Measurements from ENCODE around the gene KCNMA1.

The KCNMA1 gene

DNA sequence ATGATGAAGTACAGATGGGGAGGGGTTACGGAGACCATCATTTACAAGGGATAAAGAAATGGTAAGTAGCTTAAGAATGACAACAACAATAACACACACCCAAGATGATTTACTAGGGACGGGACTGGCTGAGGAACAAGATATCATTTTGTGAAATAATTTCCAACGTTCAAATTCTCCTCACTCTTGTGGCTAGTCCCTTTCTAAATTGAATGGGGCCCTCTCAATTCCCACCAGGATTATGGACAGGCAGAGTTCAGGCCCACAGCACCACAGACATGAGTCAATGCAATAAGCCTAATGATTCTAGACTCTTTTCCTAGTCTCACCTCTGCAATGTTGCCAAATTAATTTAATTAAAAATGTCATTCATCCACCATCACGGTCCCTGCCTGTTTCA, 448.1 kb downstream of the KCNMA1 start:
- Mint-ChIP-seq H3K9me3 (no peaks in the 10 kb centered on the region), H3K27ac (no peak overlapping the region), H3K4me1 (no peaks in the 10 kb centered on the region), H3K36me3 (ENCODE audit: low read depth) (no peaks in the 10 kb centered on the region), H3K27me3 (peaks cover 8% of the 10 kb centered on the region), H3K4me3 (no peak overlapping the region)
- ATAC-seq (no peak), DNase-seq (no peak)

- H3K9me3 Mint-ChIP-seq, result no peaks in the 10 kb centered on the region
- ATAC-seq (no peak), DNase-seq (no peak)
- no peak overlapping the region for H3K4me3 Mint-ChIP-seq
- no peak overlapping the region for H3K27ac Mint-ChIP-seq
- no peaks in the 10 kb centered on the region for H3K36me3 Mint-ChIP-seq (ENCODE audit: low read depth)
- no peaks in the 10 kb centered on the region for H3K4me1 Mint-ChIP-seq
- peaks cover 8% of the 10 kb centered on the region for H3K27me3 Mint-ChIP-seq
Observed at GRCh38 chr10:77189075-77189474, 448.5 kb downstream of the KCNMA1 start.

DNA sequence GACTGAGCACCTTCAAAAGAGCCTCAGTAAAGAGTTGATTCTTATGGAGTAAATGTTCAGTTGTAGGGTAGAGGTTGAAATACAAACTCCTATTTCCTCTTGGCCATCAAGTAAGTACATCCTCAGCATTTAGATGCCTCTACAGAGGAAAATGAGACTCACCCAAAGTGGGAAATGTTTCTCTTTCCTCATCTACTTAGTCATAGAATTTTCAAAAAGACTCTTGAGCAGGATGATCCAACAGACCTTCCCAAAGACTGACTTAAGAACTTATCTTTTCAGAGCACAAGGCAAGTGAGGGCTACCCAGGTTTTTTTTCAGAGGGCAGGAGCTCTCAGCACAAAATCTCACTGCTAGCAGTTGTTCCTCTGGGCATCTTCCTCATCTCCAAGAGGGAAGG, 449.1 kb downstream of the KCNMA1 start:
- H3K4me1 Mint-ChIP-seq, result no peaks in the 10 kb centered on the region
- no peaks in the 10 kb centered on the region for H3K9me3 Mint-ChIP-seq
- no peak overlapping the region for H3K27ac Mint-ChIP-seq
- no peak for DNase-seq
- no peak for ATAC-seq
- H3K4me3 Mint-ChIP-seq, result no peak overlapping the region
- H3K27me3 Mint-ChIP-seq, result peaks cover 10% of the 10 kb centered on the region
- H3K36me3 Mint-ChIP-seq (ENCODE audit: low read depth), result no peaks in the 10 kb centered on the region

DNA sequence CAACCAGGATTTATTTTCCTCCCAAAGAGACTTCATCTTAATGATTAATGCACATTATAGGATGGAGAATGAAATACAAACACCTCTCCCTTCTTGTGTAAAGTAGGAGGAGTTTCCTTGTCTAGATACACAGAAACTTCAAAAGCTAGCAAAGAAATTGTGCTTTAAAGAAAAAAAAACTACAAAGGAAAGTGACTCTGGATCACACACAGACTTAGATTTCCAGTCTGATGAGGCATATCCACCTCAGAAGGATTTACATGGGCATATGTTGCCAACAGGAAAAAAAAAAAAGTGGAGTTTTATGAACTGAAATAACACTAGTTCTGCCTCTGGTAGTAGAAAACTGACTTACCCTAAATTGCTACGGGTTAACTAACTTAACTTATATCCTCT, 449.6 kb downstream of the KCNMA1 start:
- DNase-seq, result no peak
- H3K36me3 Mint-ChIP-seq (ENCODE audit: low read depth), result no peaks in the 10 kb centered on the region
- no peaks in the 10 kb centered on the region for H3K4me1 Mint-ChIP-seq
- no peak overlapping the region for H3K27ac Mint-ChIP-seq
- peaks cover 10% of the 10 kb centered on the region for H3K27me3 Mint-ChIP-seq
- no peak for ATAC-seq
- no peaks in the 10 kb centered on the region for H3K9me3 Mint-ChIP-seq
- H3K4me3 Mint-ChIP-seq, result no peak overlapping the region

DNA sequence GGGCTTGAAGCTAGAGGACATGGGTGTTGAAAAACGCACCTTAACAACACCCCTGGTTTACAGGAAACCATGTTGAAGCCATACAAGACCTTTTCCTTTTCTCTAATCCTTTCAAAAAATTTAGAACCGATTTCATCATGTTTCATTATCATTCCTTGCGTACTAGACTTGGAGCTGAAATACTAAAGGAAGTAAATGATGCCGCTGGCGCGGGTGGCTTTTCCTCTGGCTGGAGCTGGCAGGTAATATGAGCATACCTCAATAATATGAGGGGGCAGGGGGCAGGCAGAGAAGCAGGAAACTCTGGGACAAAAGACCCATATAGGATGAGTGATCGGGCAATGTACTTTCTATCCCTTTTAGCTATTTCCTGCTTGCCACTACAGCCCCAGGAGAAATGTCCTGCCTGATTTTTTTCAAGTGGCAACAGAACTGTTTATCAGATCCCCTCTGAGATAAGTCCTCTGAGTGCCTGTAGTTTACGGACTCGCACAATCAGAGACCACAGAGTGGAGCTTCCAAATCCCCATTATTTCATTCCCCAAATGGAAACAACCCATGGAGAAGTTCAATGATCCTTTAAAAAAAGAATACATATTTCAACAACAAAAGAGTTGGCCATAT, 450.1 kb downstream of the KCNMA1 start:
- Mint-ChIP-seq H3K36me3 (ENCODE audit: low read depth) (no peaks in the 10 kb centered on the region), H3K4me3 (no peak overlapping the region), H3K27me3 (peaks cover 10% of the 10 kb centered on the region), H3K27ac (no peak overlapping the region), H3K9me3 (no peaks in the 10 kb centered on the region), H3K4me1 (no peaks in the 10 kb centered on the region)
- DNase-seq (no peak), ATAC-seq (no peak)

DNA sequence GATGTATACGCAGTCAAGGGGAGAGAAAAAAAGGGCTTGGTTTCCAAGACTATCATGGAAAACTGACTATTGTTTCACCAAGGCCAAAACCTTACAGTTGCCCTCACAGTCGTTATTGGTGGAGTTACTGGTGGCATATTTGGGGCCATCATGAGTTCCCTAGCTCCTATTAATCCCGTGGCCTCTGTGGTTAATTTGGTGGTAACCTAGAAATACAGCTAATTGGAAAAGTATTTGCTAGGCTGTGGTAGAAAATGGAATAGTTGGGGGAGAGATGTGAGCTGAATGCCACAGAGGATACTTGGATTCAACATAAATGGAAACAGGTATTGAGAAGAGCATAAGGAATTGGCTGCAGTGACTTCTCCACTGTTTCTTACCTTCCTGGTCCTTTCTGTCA, 450.7 kb downstream of the KCNMA1 start:
- H3K4me3 Mint-ChIP-seq, result no peak overlapping the region
- no peaks in the 10 kb centered on the region for H3K36me3 Mint-ChIP-seq (ENCODE audit: low read depth)
- H3K4me1 Mint-ChIP-seq, result no peaks in the 10 kb centered on the region
- DNase-seq (no peak), ATAC-seq (no peak)
- H3K27ac Mint-ChIP-seq, result no peak overlapping the region
- H3K9me3 Mint-ChIP-seq, result no peaks in the 10 kb centered on the region
- peaks cover 10% of the 10 kb centered on the region for H3K27me3 Mint-ChIP-seq

DNA sequence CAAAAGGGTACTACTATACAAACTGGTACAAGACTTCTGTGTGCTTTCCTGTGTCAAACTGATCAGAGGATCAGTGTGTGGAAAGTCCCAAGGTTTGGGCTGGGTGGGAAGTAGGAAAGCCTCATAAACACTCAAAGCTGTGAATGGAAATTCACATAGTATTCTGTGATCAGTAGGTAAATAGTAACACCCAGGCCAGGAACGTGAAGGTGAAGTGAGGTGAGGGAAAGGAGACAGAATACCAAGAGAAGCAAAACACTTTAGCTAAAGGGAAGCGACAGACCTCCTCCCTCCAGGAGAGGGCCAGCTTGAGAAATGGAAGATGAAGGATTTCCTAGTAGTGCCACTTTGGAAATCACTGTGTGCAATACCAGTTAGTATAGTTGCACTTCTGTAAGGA, 451.9 kb downstream of the KCNMA1 start:
- DNase-seq, result no peak
- Mint-ChIP-seq H3K27me3 (peaks cover 11% of the 10 kb centered on the region), H3K27ac (no peak overlapping the region), H3K4me3 (no peak overlapping the region), H3K4me1 (no peaks in the 10 kb centered on the region), H3K9me3 (no peaks in the 10 kb centered on the region), H3K36me3 (ENCODE audit: low read depth) (no peaks in the 10 kb centered on the region)
- no peak for ATAC-seq

- no peaks in the 10 kb centered on the region for H3K36me3 Mint-ChIP-seq (ENCODE audit: low read depth)
- H3K4me3 Mint-ChIP-seq, result no peak overlapping the region
- peaks cover 10% of the 10 kb centered on the region for H3K27me3 Mint-ChIP-seq
- ATAC-seq, result no peak
- no peak for DNase-seq
- no peaks in the 10 kb centered on the region for H3K4me1 Mint-ChIP-seq
- H3K27ac Mint-ChIP-seq, result no peak overlapping the region
- no peaks in the 10 kb centered on the region for H3K9me3 Mint-ChIP-seq
Observed at GRCh38 chr10:77182803-77183202, 454.8 kb downstream of the KCNMA1 start.

GRCh38 chr10:77180794-77181193, 456.8 kb downstream of the KCNMA1 start:
- H3K27me3 Mint-ChIP-seq, result peaks cover 14% of the 10 kb centered on the region
- no peaks in the 10 kb centered on the region for H3K36me3 Mint-ChIP-seq (ENCODE audit: low read depth)
- no peaks in the 10 kb centered on the region for H3K9me3 Mint-ChIP-seq
- no peak overlapping the region for H3K4me3 Mint-ChIP-seq
- no peaks in the 10 kb centered on the region for H3K4me1 Mint-ChIP-seq
- H3K27ac Mint-ChIP-seq, result no peak overlapping the region
- ATAC-seq, result no peak
- DNase-seq, result no peak

- no peak overlapping the region for H3K4me3 Mint-ChIP-seq
- H3K27me3 Mint-ChIP-seq, result peaks cover 14% of the 10 kb centered on the region
- no peak for ATAC-seq
- H3K9me3 Mint-ChIP-seq, result no peaks in the 10 kb centered on the region
- no peaks in the 10 kb centered on the region for H3K36me3 Mint-ChIP-seq (ENCODE audit: low read depth)
- DNase-seq, result no peak
- H3K27ac Mint-ChIP-seq, result no peak overlapping the region
- no peaks in the 10 kb centered on the region for H3K4me1 Mint-ChIP-seq
Observed at GRCh38 chr10:77180104-77180503, 457.5 kb downstream of the KCNMA1 start.

DNA sequence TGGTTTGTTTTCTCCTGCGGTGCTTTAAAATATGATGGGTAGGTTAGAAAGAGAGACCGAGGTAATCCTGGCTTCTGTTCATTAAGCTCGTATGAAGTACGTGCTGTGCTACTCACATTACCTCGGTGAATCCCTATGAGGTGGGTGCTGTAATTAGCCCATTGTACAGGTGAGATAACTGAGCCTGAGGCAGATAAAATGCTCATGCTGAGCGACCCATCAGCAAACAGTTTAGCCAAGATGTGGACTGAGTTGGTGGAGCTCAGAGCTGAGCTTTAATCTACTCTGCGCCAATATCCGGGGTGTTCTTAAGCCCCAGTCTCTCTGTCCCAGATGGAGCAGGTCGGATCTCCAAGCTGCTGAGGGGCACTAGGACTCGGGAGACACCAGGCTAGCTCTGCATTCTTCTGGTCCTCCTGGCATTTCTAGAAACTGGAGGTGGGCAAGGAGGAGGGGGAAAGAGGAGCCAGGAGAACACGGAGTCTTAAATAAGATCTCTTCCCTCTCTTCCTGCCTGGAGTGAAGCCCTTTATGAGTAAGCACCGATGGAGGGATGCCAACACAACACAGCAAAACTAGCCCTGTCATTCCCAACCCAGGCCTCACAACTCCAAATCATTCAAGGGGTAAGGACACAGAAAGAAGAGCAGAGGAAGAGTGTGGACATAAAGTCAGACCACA, 458.5 kb downstream of the KCNMA1 start:
- no peak for ATAC-seq
- DNase-seq, result no peak
- no peak overlapping the region for H3K4me3 Mint-ChIP-seq
- no peaks in the 10 kb centered on the region for H3K4me1 Mint-ChIP-seq
- H3K36me3 Mint-ChIP-seq (ENCODE audit: low read depth), result no peaks in the 10 kb centered on the region
- H3K27ac Mint-ChIP-seq, result no peak overlapping the region
- H3K9me3 Mint-ChIP-seq, result no peaks in the 10 kb centered on the region
- H3K27me3 Mint-ChIP-seq, result peaks cover 11% of the 10 kb centered on the region

GRCh38 chr10:77177589-77177988, 460.0 kb downstream of the KCNMA1 start:
- ATAC-seq, result peak; percentile 13
- H3K4me1 Mint-ChIP-seq, result no peaks in the 10 kb centered on the region
- no peak overlapping the region for H3K27ac Mint-ChIP-seq
- no peaks in the 10 kb centered on the region for H3K36me3 Mint-ChIP-seq (ENCODE audit: low read depth)
- peaks cover 12% of the 10 kb centered on the region for H3K27me3 Mint-ChIP-seq
- no peak for DNase-seq
- no peak overlapping the region for H3K4me3 Mint-ChIP-seq
- no peaks in the 10 kb centered on the region for H3K9me3 Mint-ChIP-seq

DNA sequence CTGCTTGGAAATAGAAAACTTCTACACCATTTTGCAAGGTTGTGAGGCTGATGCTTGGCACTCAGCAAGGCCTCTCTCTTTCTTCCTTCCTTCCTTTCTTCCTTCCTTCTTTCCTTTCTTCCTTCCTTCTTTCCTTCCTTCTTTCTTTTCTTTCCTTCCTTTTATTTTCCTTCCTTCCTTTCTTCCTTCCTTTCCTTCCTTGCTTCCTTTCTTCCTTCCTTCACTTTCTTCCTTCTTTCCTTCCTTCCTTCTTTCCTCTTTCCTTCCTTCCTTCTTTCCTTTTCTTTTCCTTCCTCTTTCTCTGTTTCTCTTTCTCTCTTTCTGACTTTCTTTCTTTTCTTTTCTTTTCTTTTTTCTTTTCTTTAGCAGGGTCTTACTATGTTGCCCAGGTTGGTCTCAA, 460.4 kb downstream of the KCNMA1 start:
- H3K4me3 Mint-ChIP-seq, result no peak overlapping the region
- peaks cover 12% of the 10 kb centered on the region for H3K27me3 Mint-ChIP-seq
- no peaks in the 10 kb centered on the region for H3K36me3 Mint-ChIP-seq (ENCODE audit: low read depth)
- DNase-seq, result no peak
- no peaks in the 10 kb centered on the region for H3K9me3 Mint-ChIP-seq
- ATAC-seq, result no peak
- H3K4me1 Mint-ChIP-seq, result no peaks in the 10 kb centered on the region
- H3K27ac Mint-ChIP-seq, result no peak overlapping the region

GRCh38 chr10:77176232-77176631, 461.4 kb downstream of the KCNMA1 start:
- Mint-ChIP-seq H3K27ac (no peak overlapping the region), H3K9me3 (no peaks in the 10 kb centered on the region), H3K4me1 (no peaks in the 10 kb centered on the region), H3K36me3 (ENCODE audit: low read depth) (no peaks in the 10 kb centered on the region), H3K27me3 (peaks cover 12% of the 10 kb centered on the region), H3K4me3 (no peak overlapping the region)
- DNase-seq, result no peak
- ATAC-seq, result peak; percentile 15

- ATAC-seq (no peak), DNase-seq (no peak)
- Mint-ChIP-seq H3K36me3 (ENCODE audit: low read depth) (no peaks in the 10 kb centered on the region), H3K27ac (no peak overlapping the region), H3K4me1 (no peaks in the 10 kb centered on the region), H3K9me3 (no peaks in the 10 kb centered on the region), H3K4me3 (no peak overlapping the region), H3K27me3 (peaks cover 9% of the 10 kb centered on the region)
Observed at GRCh38 chr10:77175631-77176222, 461.9 kb downstream of the KCNMA1 start.
